ENCODE data around the gene TECPR2. TPM values are rescaled to one million over a fixed set of nuclear protein-coding genes. Genes with fewer than 3 reads are reported as not detected.
"Not testable (repeated sequence)": the region's sequence is repeated elsewhere in the genome, so short reads cannot be mapped to it uniquely, and the experiment has no call there.

Gene TECPR2
- total RNA-seq, 1 donor from 2014 or later: 12.0 TPM

GRCh38 chr14:102351023-102351422 lies 11.7 kb upstream of the TECPR2 start:
- no peaks in the 10 kb centered on the region for H3K4me1 ChIP-seq
- no peak overlapping the region for H3K27ac ChIP-seq
- no peak overlapping the region for H3K4me3 ChIP-seq
- TF ChIP-seq POLR2AphosphoS5 (IDR thresholded peaks at IDR 0.05; ENCODE audit: insufficient read depth in 1 of 2, low read depth in 1 of 2) (no peak), POLR2A (IDR thresholded peaks at IDR 0.05) (no peak)
- TF ChIP-seq, protein P1, sequence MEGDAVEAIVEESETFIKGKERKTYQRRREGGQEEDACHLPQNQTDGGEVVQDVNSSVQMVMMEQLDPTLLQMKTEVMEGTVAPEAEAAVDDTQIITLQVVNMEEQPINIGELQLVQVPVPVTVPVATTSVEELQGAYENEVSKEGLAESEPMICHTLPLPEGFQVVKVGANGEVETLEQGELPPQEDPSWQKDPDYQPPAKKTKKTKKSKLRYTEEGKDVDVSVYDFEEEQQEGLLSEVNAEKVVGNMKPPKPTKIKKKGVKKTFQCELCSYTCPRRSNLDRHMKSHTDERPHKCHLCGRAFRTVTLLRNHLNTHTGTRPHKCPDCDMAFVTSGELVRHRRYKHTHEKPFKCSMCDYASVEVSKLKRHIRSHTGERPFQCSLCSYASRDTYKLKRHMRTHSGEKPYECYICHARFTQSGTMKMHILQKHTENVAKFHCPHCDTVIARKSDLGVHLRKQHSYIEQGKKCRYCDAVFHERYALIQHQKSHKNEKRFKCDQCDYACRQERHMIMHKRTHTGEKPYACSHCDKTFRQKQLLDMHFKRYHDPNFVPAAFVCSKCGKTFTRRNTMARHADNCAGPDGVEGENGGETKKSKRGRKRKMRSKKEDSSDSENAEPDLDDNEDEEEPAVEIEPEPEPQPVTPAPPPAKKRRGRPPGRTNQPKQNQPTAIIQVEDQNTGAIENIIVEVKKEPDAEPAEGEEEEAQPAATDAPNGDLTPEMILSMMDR (IDR thresholded peaks at IDR 0.05): no peak
- no peak for DNase-seq (ENCODE audit: extremely low spot score in 2 of 2)
- intact Hi-C loops (cut with DNase I): no loop called here
- no peaks in the 10 kb centered on the region for H3K27me3 ChIP-seq
- H3K36me3 ChIP-seq: peaks cover 0 to 71% of the 10 kb centered on the region in 2 donors
- H3K9me3 ChIP-seq: no peaks in the 10 kb centered on the region

- H3K4me3 ChIP-seq; intact Hi-C loops (cut with DNase I); H3K4me1 ChIP-seq; DNase-seq (ENCODE audit: extremely low spot score in 2 of 2); H3K9me3 ChIP-seq; H3K27ac ChIP-seq; H3K27me3 ChIP-seq: not testable (repeated sequence)
- H3K36me3 ChIP-seq: peaks cover 0 to 68% of the 10 kb centered on the region in 2 donors
These were observed 11.1 kb upstream of the TECPR2 start for GRCh38 chr14:102351593-102351992.

GRCh38 chr14:102352213-102352612 lies 10.5 kb upstream of the TECPR2 start:
- H3K4me3 ChIP-seq: no peak overlapping the region
- DNase-seq (ENCODE audit: extremely low spot score in 2 of 2): no peak
- peaks cover 0 to 73% of the 10 kb centered on the region in 2 donors for H3K36me3 ChIP-seq
- H3K27ac ChIP-seq: no peak overlapping the region
- no peaks in the 10 kb centered on the region for H3K9me3 ChIP-seq
- H3K27me3 ChIP-seq: no peaks in the 10 kb centered on the region
- intact Hi-C loops (cut with DNase I): no loop called here
- no peaks in the 10 kb centered on the region for H3K4me1 ChIP-seq
- TF ChIP-seq POLR2A (IDR thresholded peaks at IDR 0.05) (no peak), POLR2AphosphoS5 (IDR thresholded peaks at IDR 0.05; ENCODE audit: insufficient read depth in 1 of 2, low read depth in 1 of 2) (no peak)
- TF ChIP-seq, protein P1 (IDR thresholded peaks at IDR 0.05): no peak

GRCh38 chr14:102353126-102353619 lies 9.6 kb upstream of the TECPR2 start:
- no peaks in the 10 kb centered on the region for H3K27me3 ChIP-seq
- H3K4me3 ChIP-seq: no peak overlapping the region
- intact Hi-C loops (cut with DNase I): no loop called here
- H3K36me3 ChIP-seq: peaks cover 0 to 76% of the 10 kb centered on the region in 2 donors
- H3K9me3 ChIP-seq: no peaks in the 10 kb centered on the region
- no peaks in the 10 kb centered on the region for H3K4me1 ChIP-seq
- no peak overlapping the region for H3K27ac ChIP-seq
- no peak for TF ChIP-seq POLR2AphosphoS5 (IDR thresholded peaks at IDR 0.05; ENCODE audit: insufficient read depth in 1 of 2, low read depth in 1 of 2)
- TF ChIP-seq, protein P1 (IDR thresholded peaks at IDR 0.05): no peak
- no peak for TF ChIP-seq POLR2A (IDR thresholded peaks at IDR 0.05)
- no peak for DNase-seq (ENCODE audit: extremely low spot score in 2 of 2)

DNA sequence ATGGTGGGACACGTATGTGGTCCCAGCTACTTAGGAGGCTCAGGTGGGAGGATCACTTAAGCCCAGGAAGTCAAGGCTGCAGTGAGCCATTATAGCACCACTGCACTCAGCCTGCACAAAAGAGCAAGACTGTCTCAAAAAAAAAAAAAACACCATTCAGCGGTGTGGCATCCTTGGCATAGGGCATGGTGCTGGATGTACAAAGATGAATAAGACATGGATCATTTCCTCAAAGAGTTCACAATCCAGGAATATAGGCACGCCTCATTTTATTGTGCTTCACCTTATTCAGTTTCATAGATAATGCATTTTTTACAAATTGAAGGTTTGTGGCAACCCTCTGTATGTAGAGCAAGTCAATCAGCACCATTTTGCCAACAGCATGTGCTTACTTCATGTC lies 6.5 kb upstream of the TECPR2 start:
- H3K4me3 ChIP-seq: no peak overlapping the region
- DNase-seq (ENCODE audit: extremely low spot score in 2 of 2): no peak
- H3K27ac ChIP-seq: no peak overlapping the region
- TF ChIP-seq POLR2A (IDR thresholded peaks at IDR 0.05) (no peak), POLR2AphosphoS5 (IDR thresholded peaks at IDR 0.05; ENCODE audit: insufficient read depth in 1 of 2, low read depth in 1 of 2) (no peak)
- TF ChIP-seq, protein P1 (IDR thresholded peaks at IDR 0.05): no peak
- H3K4me1 ChIP-seq: peaks cover 6% of the 10 kb centered on the region
- H3K36me3 ChIP-seq: peaks cover 0 to 66% of the 10 kb centered on the region in 2 donors
- no peaks in the 10 kb centered on the region for H3K9me3 ChIP-seq
- no peaks in the 10 kb centered on the region for H3K27me3 ChIP-seq
- intact Hi-C loops (cut with DNase I): no loop called here
